NCI-H748 (cell line): ENCODE data around the gene BASP1.
A peak's percentile ranks its signal among the peaks of the same experiment; 100 is the strongest.
"Not testable (repeated sequence)": the region's sequence is repeated elsewhere in the genome, so short reads cannot be mapped to it uniquely, and the experiment has no call there.

Experiments used
- DNase-seq: peaks from one replicate; lab custom pipeline; 2025; ENCODE audit not compliant: unreplicated experiment; lab: John Stamatoyannopoulos, UW

Gene BASP1

GRCh38 chr5:17315710-17316221, 98.3 kb downstream of the BASP1 start:
- DNase-seq: peak; percentile 69

- no peak for DNase-seq
These were observed 99.6 kb downstream of the BASP1 start for GRCh38 chr5:17316970-17317459.

- no peak for DNase-seq
These were observed 100.0 kb downstream of the BASP1 start for GRCh38 chr5:17317473-17317872.

- DNase-seq: not testable (repeated sequence)
These were observed 101.7 kb downstream of the BASP1 start for GRCh38 chr5:17319095-17319494.

- no peak for DNase-seq
These were observed 108.6 kb downstream of the BASP1 start for GRCh38 chr5:17325770-17326599.
